ENCODE data around the gene FAM53A.

FAM53A gene

GRCh38 chr4:1614049-1614448 lies 70.1 kb downstream of the FAM53A start:
- DNase-seq (ENCODE audit: extremely low spot score) = no peak
- TF ChIP-seq NFRKB (IDR thresholded peaks at IDR 0.05) (no peak), SP1 (IDR thresholded peaks at IDR 0.05) (no peak), PKNOX1 (IDR thresholded peaks at IDR 0.05) (no peak), ZNF384 (IDR thresholded peaks at IDR 0.05) (no peak), ELF4 (IDR thresholded peaks at IDR 0.05) (no peak)
- POLR2A ChIA-PET = no interaction called here
- CTCF ChIA-PET = no interaction called here

- no peak for TF ChIP-seq ELF4 (IDR thresholded peaks at IDR 0.05)
- TF ChIP-seq FOXA1 (IDR thresholded peaks at IDR 0.05) = no peak
- TF ChIP-seq FOXK2 (IDR thresholded peaks at IDR 0.05) = no peak
- no peak for TF ChIP-seq FOXM1 (IDR thresholded peaks at IDR 0.05; ENCODE audit: borderline replicate concordance)
- TF ChIP-seq L3MBTL2 (conservative IDR thresholded peaks at IDR 0.05) = no peak
- TF ChIP-seq LEF1 (IDR thresholded peaks at IDR 0.05; ENCODE audit: borderline replicate concordance) = no peak
- no peak for TF ChIP-seq ARNT (IDR thresholded peaks at IDR 0.05)
- TF ChIP-seq PKNOX1 (IDR thresholded peaks at IDR 0.05) = no peak
- no peak for DNase-seq (ENCODE audit: extremely low spot score)
- ChIA-PET CTCF (no interaction called here), POLR2A (no interaction called here)
These were observed 71.0 kb downstream of the FAM53A start for GRCh38 chr4:1613099-1613495.

- TF ChIP-seq NFRKB (IDR thresholded peaks at IDR 0.05) (no peak), FOXA1 (IDR thresholded peaks at IDR 0.05) (no peak), PKNOX1 (IDR thresholded peaks at IDR 0.05) (no peak), FOXK2 (IDR thresholded peaks at IDR 0.05) (no peak), ARNT (IDR thresholded peaks at IDR 0.05) (no peak), ZNF384 (IDR thresholded peaks at IDR 0.05) (no peak), BHLHE40 (IDR thresholded peaks at IDR 0.05; ENCODE audit: borderline replicate concordance) (no peak), SP1 (IDR thresholded peaks at IDR 0.05) (no peak), CTBP1 (IDR thresholded peaks at IDR 0.05; ENCODE audit: borderline replicate concordance) (no peak), FOXM1 (IDR thresholded peaks at IDR 0.05; ENCODE audit: borderline replicate concordance) (no peak), LEF1 (IDR thresholded peaks at IDR 0.05; ENCODE audit: borderline replicate concordance) (no peak), ELF4 (IDR thresholded peaks at IDR 0.05) (no peak), L3MBTL2 (conservative IDR thresholded peaks at IDR 0.05) (no peak), HDGF (IDR thresholded peaks at IDR 0.05; ENCODE audit: borderline replicate concordance) (no peak), TARDBP (IDR thresholded peaks at IDR 0.05) (no peak), SUZ12 (IDR thresholded peaks at IDR 0.05) (no peak)
- ChIA-PET CTCF (no interaction called here), POLR2A (no interaction called here)
- DNase-seq (ENCODE audit: extremely low spot score) = no peak
These were observed 71.6 kb downstream of the FAM53A start for GRCh38 chr4:1612278-1613098.

GRCh38 chr4:1611501-1611870 lies 72.6 kb downstream of the FAM53A start:
- DNase-seq (ENCODE audit: extremely low spot score) = no peak
- ChIA-PET POLR2A (no interaction called here), CTCF (no interaction called here)
- TF ChIP-seq BHLHE40 (IDR thresholded peaks at IDR 0.05; ENCODE audit: borderline replicate concordance) (no peak), FOXM1 (IDR thresholded peaks at IDR 0.05; ENCODE audit: borderline replicate concordance) (no peak), FOXK2 (IDR thresholded peaks at IDR 0.05) (no peak), TARDBP (IDR thresholded peaks at IDR 0.05) (no peak)

- CTCF ChIA-PET = no interaction called here
- no peak for DNase-seq (ENCODE audit: extremely low spot score)
- POLR2A ChIA-PET = no interaction called here
- TF ChIP-seq ARNT (IDR thresholded peaks at IDR 0.05) (no peak), NFRKB (IDR thresholded peaks at IDR 0.05) (no peak), PKNOX1 (IDR thresholded peaks at IDR 0.05) (no peak), FOXK2 (IDR thresholded peaks at IDR 0.05) (no peak), ZNF384 (IDR thresholded peaks at IDR 0.05) (no peak), L3MBTL2 (conservative IDR thresholded peaks at IDR 0.05) (no peak), SP1 (IDR thresholded peaks at IDR 0.05) (no peak), FOXM1 (IDR thresholded peaks at IDR 0.05; ENCODE audit: borderline replicate concordance) (no peak), CTBP1 (IDR thresholded peaks at IDR 0.05; ENCODE audit: borderline replicate concordance) (no peak)
These were observed 73.2 kb downstream of the FAM53A start for GRCh38 chr4:1610791-1611500.
